H1 (cell line): ENCODE results near the gene PLCB2. TPM values are rescaled to one million over a fixed set of nuclear protein-coding genes. Genes with fewer than 3 reads are reported as not detected.

Experiments
- CTCF ChIA-PET: fragments of 300-600 bp; sonication (Branson Sonifier 250); formaldehyde crosslinking; loops from one replicate; lab custom pipeline; 2021; ENCODE audit not compliant: partially characterized antibody; lab: Charles Lee
- POLR2A ChIA-PET: fragments of 300-600 bp; sonication (Branson Sonifier 250); formaldehyde crosslinking; loops from one replicate; lab custom pipeline; 2021; ENCODE audit warnings: inconsistent platforms; ENCODE audit not compliant: partially characterized antibody; lab: Charles Lee
- DNase-seq, 2 experiments: peaks; one replicate each; pipeline versions ENCODE4 v3.0.0 to v3.0.0-alpha.2; 2010 to 2022; ENCODE audit warnings: low spot score in 2 of 2, low read depth in 1 of 2, mixed read lengths in 1 of 2
- FAIRE-seq: peaks from 2 replicates; lab custom pipeline; 2011; peaks lifted over from hg19 to GRCh38; lab: Jason Lieb, UNC
- H2AFZ ChIP-seq: 2 replicates; pipeline ENCODE4 v1.8.1; 2012; ENCODE audit warnings: low read length, inconsistent platforms
- H2AK5ac ChIP-seq: 2 replicates; pipeline ENCODE4 v1.6.1; 2013; ENCODE audit warnings: low read depth, low read length
- H2BK120ac ChIP-seq: replicated peaks from 2 replicates; pipeline ENCODE3; 2013; ENCODE audit warnings: low read depth, low read length, inconsistent platforms
- H2BK12ac ChIP-seq: 2 replicates; pipeline ENCODE4 v1.6.1; 2013; ENCODE audit warnings: low read depth, low read length
- H2BK15ac ChIP-seq: 2 replicates; pipeline ENCODE4 v1.6.1; 2013; ENCODE audit warnings: low read length
- H2BK20ac ChIP-seq: 2 replicates; pipeline ENCODE4 v1.6.1; 2013; ENCODE audit warnings: low read length
- H2BK5ac ChIP-seq: 2 replicates; pipeline ENCODE4 v1.6.1; 2013; ENCODE audit warnings: low read depth, low read length
- H3K14ac ChIP-seq: 2 replicates; pipeline ENCODE4 v1.6.1; 2013; ENCODE audit warnings: inconsistent platforms; ENCODE audit not compliant: insufficient read length
- H3K18ac ChIP-seq: 2 replicates; pipeline ENCODE4 v1.6.1; 2013; ENCODE audit warnings: low read length; ENCODE audit errors: extremely low read depth
- H3K23ac ChIP-seq: 2 replicates; pipeline ENCODE4 v1.6.1; 2013; ENCODE audit warnings: inconsistent platforms; ENCODE audit not compliant: insufficient read length
- H3K23me2 ChIP-seq: 2 replicates; pipeline ENCODE4 v1.6.1; 2013; ENCODE audit warnings: low read depth, low read length
- H3K27ac ChIP-seq: 2 replicates; pipeline ENCODE4 v1.6.1; 2011; ENCODE audit warnings: low read depth, low read length, inconsistent platforms
- H3K27me3 ChIP-seq, 4 experiments: replicated peaks in 1 of 4; 1 replicate in 1 of 4; 2 replicates in 3 of 4; pipeline versions ENCODE4 v1.6.1 to v1.8.1; 2011 to 2013; ENCODE audit warnings: low read length in 3 of 4, mild to moderate bottlenecking in 3 of 4, inconsistent platforms in 2 of 4, mixed read lengths in 2 of 4, moderate library complexity in 1 of 4; ENCODE audit not compliant: control insufficient read depth in 3 of 4, insufficient read depth in 3 of 4; ENCODE audit errors: extremely low read depth in 1 of 4
- H3K36me3 ChIP-seq, 4 experiments: 2 replicates each; pipeline versions ENCODE4 v1.6.1 to v1.8.1; 2011 to 2013; ENCODE audit warnings: mild to moderate bottlenecking in 4 of 4, low read length in 3 of 4, moderate library complexity in 2 of 4, control low read depth in 1 of 4, inconsistent platforms in 1 of 4; ENCODE audit not compliant: insufficient read depth in 4 of 4, control insufficient read depth in 2 of 4
- H3K4ac ChIP-seq: replicated peaks from 2 replicates; pipeline ENCODE3; 2013; ENCODE audit warnings: low read length, low read depth, mixed read lengths, inconsistent platforms; ENCODE audit not compliant: insufficient read length
- H3K4me1 ChIP-seq, 4 experiments: replicated peaks in 1 of 4; 1 replicate in 1 of 4; 2 replicates in 3 of 4; pipeline versions ENCODE4 v1.6.1 to v1.8.1; 2011 to 2013; ENCODE audit warnings: low read length in 3 of 4, inconsistent platforms in 2 of 4, mixed read lengths in 1 of 4; ENCODE audit not compliant: insufficient read depth in 4 of 4, control insufficient read depth in 3 of 4
- H3K4me2 ChIP-seq, 2 experiments: 2 replicates each; pipeline versions ENCODE4 v1.6.1 to v1.8.1; 2011 to 2013; ENCODE audit warnings: low read depth in 2 of 2, low read length in 2 of 2, control low read depth in 1 of 2, inconsistent platforms in 1 of 2, mild to moderate bottlenecking in 1 of 2; ENCODE audit not compliant: insufficient read depth in 1 of 2
- H3K4me3 ChIP-seq, 4 experiments: fragments of 200-600, 300-600 bp in 1 of 4; sonication (generic), shearing (Covaris generic), sonication (Bioruptor Twin) in 1 of 4; 2 replicates each; pipeline versions ENCODE4 v1.5.1 to v1.8.1; 2011 to 2016; ENCODE audit warnings: low read length in 4 of 4, low read depth in 3 of 4, control low read depth in 2 of 4, inconsistent platforms in 2 of 4, mild to moderate bottlenecking in 2 of 4, mixed read lengths in 1 of 4, moderate library complexity in 1 of 4; ENCODE audit not compliant: insufficient read depth in 2 of 4; ENCODE audit errors: extremely low read depth in 1 of 4
- H3K56ac ChIP-seq: replicated peaks from 2 replicates; pipeline ENCODE3; 2013; ENCODE audit warnings: low read depth, mild to moderate bottlenecking, mixed read lengths, low read length, inconsistent platforms; ENCODE audit not compliant: insufficient read length
- H3K79me1 ChIP-seq: 2 replicates; pipeline ENCODE4 v1.6.1; 2013; ENCODE audit warnings: low read depth, low read length, control low read depth
- H3K79me2 ChIP-seq, 2 experiments: 2 replicates each; pipeline versions ENCODE4 v1.6.1 to v1.8.1; 2012 to 2013; ENCODE audit warnings: low read length in 2 of 2, mild to moderate bottlenecking in 2 of 2, inconsistent platforms in 1 of 2; ENCODE audit not compliant: insufficient read depth in 2 of 2, control insufficient read depth in 1 of 2
- H3K9ac ChIP-seq, 4 experiments: replicated peaks in 1 of 4; 1 replicate in 1 of 4; 2 replicates in 3 of 4; pipeline versions ENCODE4 v1.6.1 to v1.8.1; 2011 to 2013; ENCODE audit warnings: low read depth in 3 of 4, low read length in 3 of 4, control low read depth in 2 of 4, mild to moderate bottlenecking in 2 of 4, moderate library complexity in 2 of 4, inconsistent platforms in 1 of 4; ENCODE audit errors: extremely low read depth in 1 of 4
- H3K9me3 ChIP-seq, 2 experiments: 2 replicates each; pipeline versions ENCODE4 v1.6.1 to v1.8.1; 2012 to 2013; ENCODE audit warnings: mild to moderate bottlenecking in 2 of 2, moderate library complexity in 2 of 2, control low read depth in 1 of 2, inconsistent platforms in 1 of 2, low read depth in 1 of 2, low read length in 1 of 2, mixed read lengths in 1 of 2; ENCODE audit not compliant: insufficient read depth in 2 of 2
- H4K20me1 ChIP-seq, 2 experiments: replicated peaks in 1 of 2; 2 replicates each; pipeline versions ENCODE3 to v1.8.1; 2011 to 2013; ENCODE audit warnings: inconsistent platforms in 2 of 2, low read length in 2 of 2, mild to moderate bottlenecking in 1 of 2; ENCODE audit not compliant: insufficient read depth in 2 of 2, control insufficient read depth in 1 of 2
- H4K5ac ChIP-seq: 2 replicates; pipeline ENCODE4 v1.6.1; 2013; ENCODE audit warnings: low read length, low read depth, mixed read lengths, inconsistent platforms; ENCODE audit not compliant: insufficient read length
- H4K8ac ChIP-seq: 2 replicates; pipeline ENCODE4 v1.8.0; 2013; ENCODE audit warnings: mild to moderate bottlenecking, moderate library complexity, low read length, inconsistent platforms; ENCODE audit not compliant: insufficient read depth; ENCODE audit errors: extremely low read depth
- H4K91ac ChIP-seq: replicated peaks from 2 replicates; pipeline ENCODE3; 2013; ENCODE audit warnings: low read length, mixed read lengths, inconsistent platforms; ENCODE audit not compliant: insufficient read length
- CHD1 ChIP-seq: IDR thresholded peaks from 2 replicates; pipeline ENCODE4 v1.6.1; 2012; ENCODE audit warnings: low read depth, low read length, improper control_type of control experiment
- KDM1A ChIP-seq: fragments of 200-600, 300-600 bp; sonication (generic); IDR thresholded peaks from 2 replicates; pipeline ENCODE4 v1.7.1; 2016; ENCODE audit warnings: mild to moderate bottlenecking, low read length, borderline replicate concordance
- KDM4A ChIP-seq: IDR thresholded peaks from one replicate; pipeline ENCODE4 v1.7.1; 2012; ENCODE audit warnings: low read depth, mild to moderate bottlenecking, moderate library complexity, low read length, inconsistent platforms; ENCODE audit not compliant: severe bottlenecking
- POLR2A ChIP-seq, 2 experiments: IDR thresholded peaks; 1 replicate in 1 of 2; 2 replicates in 1 of 2; pipeline ENCODE4 v1.6.1; 2011; ENCODE audit warnings: low read depth in 2 of 2, low read length in 2 of 2, mild to moderate bottlenecking in 2 of 2; ENCODE audit errors: control extremely low read depth in 1 of 2
- POU5F1 ChIP-seq: IDR thresholded peaks from 2 replicates; pipeline ENCODE4 v1.6.1; 2011; ENCODE audit warnings: low read depth, mild to moderate bottlenecking, low read length, moderate library complexity
- SIN3A ChIP-seq, 2 experiments: IDR thresholded peaks in 1 of 2; conservative IDR thresholded peaks in 1 of 2; 2 replicates each; pipeline ENCODE4 v1.6.1; 2011 to 2012; ENCODE audit warnings: low read length in 2 of 2, improper control_type of control experiment in 1 of 2, low read depth in 1 of 2, mild to moderate bottlenecking in 1 of 2
- SIRT6 ChIP-seq: IDR thresholded peaks from one replicate; pipeline ENCODE4 v1.7.1; 2012; ENCODE audit warnings: low read length, inconsistent platforms
- SP4 ChIP-seq: IDR thresholded peaks from 2 replicates; pipeline ENCODE4 v1.6.1; 2012; ENCODE audit warnings: low read length, inconsistent platforms
- SRF ChIP-seq: IDR thresholded peaks from 2 replicates; pipeline ENCODE4 v1.6.1; 2011; ENCODE audit warnings: mild to moderate bottlenecking, low read depth, low read length, moderate library complexity
- ZNF274 ChIP-seq: IDR thresholded peaks from 2 replicates; pipeline ENCODE4 v1.7.0; 2012; ENCODE audit warnings: low read length, borderline replicate concordance; ENCODE audit errors: extremely low read depth
- WGBS, 2 experiments: shearing (Covaris generic) in 1 of 2; methylation state at CpG; one replicate each; pipeline versions ENCODE4 v1.1.6 to v1.1.7; 2013 to 2015; ENCODE audit warnings: low lambda C conversion rate in 2 of 2, mixed read lengths in 2 of 2, inconsistent platforms in 1 of 2, low coverage in 1 of 2, missing lambda C conversion rate in 1 of 2; ENCODE audit not compliant: insufficient replicate concordance in 2 of 2, insufficient coverage in 1 of 2, insufficient read length in 1 of 2; ENCODE audit errors: extremely low coverage in 1 of 2, missing lambda C conversion rate in 1 of 2; 5-methylcytosine and 5-hydroxymethylcytosine counted together
- polyA plus RNA-seq, 7 experiments: library from polyadenylated mRNA; depleted of rRNA in 3 of 7; stranded (reverse) in 5 of 7; unstranded in 2 of 7; fragments of >200 nt in 5 of 7; fragments of 200-250 nt in 2 of 7; gene quantifications; 1 replicate in 5 of 7; 2 replicates in 1 of 7; 4 replicates in 1 of 7; pipeline versions ENCODE4 v1.2.1 to v1.2.3, GENCODE V29; 2011 to 2013; ENCODE audit warnings: missing spikeins in 2 of 7, mixed read lengths in 2 of 7
- total RNA-seq: library from RNA; stranded (reverse); fragmentation: NEBNext Ultra II Directional; extraction: Animal tissue kit (Norgen Biotek cat#: 25700); gene quantifications from 2 replicates; pipeline ENCODE4 v1.2.1, GENCODE V29; 2021

PLCB2 gene
- total and polyA plus RNA-seq, 2 of the 8 experiments (the other 6 are each of a cell fraction or from before 2014, with no cell fraction given), result 7.2 to 8.4 TPM

DNA sequence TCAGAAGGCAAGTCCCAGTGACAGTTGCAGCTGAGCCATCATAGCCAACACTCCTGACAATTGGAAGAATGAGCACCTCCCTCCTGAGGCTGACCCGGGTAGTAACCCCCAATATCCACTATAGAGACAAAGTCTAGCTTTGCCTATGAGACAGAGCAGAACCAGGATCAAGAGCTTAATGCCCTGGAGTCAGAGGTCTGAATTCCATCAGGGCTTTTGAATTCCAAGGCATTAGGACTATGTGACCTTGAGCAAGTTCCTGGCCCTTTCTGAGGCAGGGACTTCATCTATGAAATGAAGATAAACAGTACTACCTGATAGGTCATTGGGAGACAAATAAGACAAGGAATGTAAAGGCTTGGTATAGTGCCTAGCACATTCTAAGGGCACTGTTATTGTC, 12.7 kb upstream of the PLCB2 start:
- Histone ChIP-seq H2BK5ac (no peak overlapping the region), H3K9ac (no peak overlapping the region), H3K4me3 (no peak overlapping the region), H2BK12ac (no peak overlapping the region), H3K4me1 (peaks cover 5 to 20% (median 11%) of the 10 kb centered on the region in 4 experiments), H4K8ac (no peak overlapping the region), H3K56ac (no peak overlapping the region), H4K5ac (no peak overlapping the region), H4K91ac (no peak overlapping the region), H3K27me3 (peaks cover 0 to 19% (median 9%) of the 10 kb centered on the region in 4 experiments; a peak in 4 of 7 replicates), H3K4me2 (no peak overlapping the region), H3K27ac (no peak overlapping the region), H2BK120ac (no peak overlapping the region), H3K14ac (no peak overlapping the region), H3K4ac (no peak overlapping the region), H3K23me2 (peaks cover 11% of the 10 kb centered on the region; the same call in 1 of the 2 replicates), H2BK20ac (no peak overlapping the region), H2AK5ac (no peak overlapping the region), H3K18ac (no peak overlapping the region), H3K9me3 (no peaks in the 10 kb centered on the region), H3K79me1 (no peaks in the 10 kb centered on the region; the same call in 1 of the 2 replicates), H2AFZ (no peak overlapping the region), H2BK15ac (no peak overlapping the region), H3K79me2 (peaks cover 0 to 8% of the 10 kb centered on the region in 2 experiments; a peak in 3 of 4 replicates), H3K36me3 (peaks cover 0 to 2% (median 0%) of the 10 kb centered on the region in 4 experiments; a peak in 1 of 8 replicates), H4K20me1 (no peaks in the 10 kb centered on the region), H3K23ac (no peak overlapping the region)
- FAIRE-seq, result no peak
- TF ChIP-seq POLR2A (IDR thresholded peaks at IDR 0.05; ENCODE audit: control extremely low read depth in 1 of 2, low read depth in 2 of 2, low read length in 2 of 2), result no peak
- no peak for TF ChIP-seq ZNF274
- no peak for TF ChIP-seq SP4
- no peak for TF ChIP-seq KDM1A
- TF ChIP-seq CHD1, result no peak
- no peak for TF ChIP-seq POU5F1
- no peak for TF ChIP-seq SRF
- no peak for TF ChIP-seq SIN3A (conservative IDR thresholded peaks at IDR 0.05 in 1 of 2, IDR thresholded peaks at IDR 0.05 in 1 of 2; ENCODE audit: low read depth in 1 of 2, low read length in 2 of 2)
- TF ChIP-seq KDM4A, result no peak
- TF ChIP-seq SIRT6, result no peak
- ChIA-PET CTCF (interaction anchor here (0.6 to 23.9 kb wide), 22 partner anchors 12 to 577 kb away, joined by 3 to 584 read pairs (median 5); partner anchors contain the start of genes ANKRD63, CCDC9B, DISP2 and PHGR1), POLR2A (interaction anchor here (0.7 to 1.8 kb wide), 6 partner anchors 9 to 20 kb away, joined by 3 to 4 read pairs (median 4); partner anchors contain the start of gene CCDC9B)
- 38% methylated on average over 1 of the region's 1 CpG; no CpG with 5 or more reads in 1 of the 2 experiments for WGBS, 2 experiments
- DNase-seq, result no peak
